CD4-positive, CD25-positive, alpha-beta regulatory T cell (primary cell): Measurements from ENCODE around the gene STIL. TPM values are rescaled to one million over a fixed set of nuclear protein-coding genes. Genes with fewer than 3 reads are reported as not detected.
"Not testable (repeated sequence)": the region's sequence is repeated elsewhere in the genome, so short reads cannot be mapped to it uniquely, and the experiment has no call there.

Source experiments
- ATAC-seq, 2 donors: fragments of 150-1000 bp; cut with Tn5 transposase; one replicate each; pipeline ENCODE4 v1.10.0; 2021; ENCODE audit warnings: low read depth in 2 of 2, moderate number of reproducible peaks in 2 of 2, moderate library complexity in 1 of 2
- DNase-seq, 3 donors: peaks; one replicate each; pipeline versions ENCODE4 v3.0.0 to v3.0.0-alpha.2; 2012 to 2022; ENCODE audit warnings: mixed read lengths in 1 of 3
- H3K27ac ChIP-seq: one replicate; pipeline ENCODE4 v1.7.0; 2013; ENCODE audit warnings: mild to moderate bottlenecking, low read length; ENCODE audit not compliant: insufficient read depth, poor library complexity, severe bottlenecking
- H3K27me3 ChIP-seq: one replicate; pipeline ENCODE4 v1.7.0; 2013; ENCODE audit warnings: low read length; ENCODE audit not compliant: control insufficient read depth, insufficient read depth
- H3K36me3 ChIP-seq: one replicate; pipeline ENCODE4 v1.7.0; 2013; ENCODE audit warnings: mild to moderate bottlenecking, low read length, moderate library complexity; ENCODE audit not compliant: control insufficient read depth, insufficient read depth
- H3K4me1 ChIP-seq: 2 replicates; pipeline ENCODE4 v1.7.0; 2013; ENCODE audit warnings: mild to moderate bottlenecking, low read length; ENCODE audit not compliant: insufficient read depth, control insufficient read depth, poor library complexity, severe bottlenecking
- H3K4me3 ChIP-seq: one replicate; pipeline ENCODE4 v1.7.0; 2013; ENCODE audit warnings: low read depth, mild to moderate bottlenecking, low read length, moderate library complexity
- H3K9me3 ChIP-seq, 2 experiments: 1 replicate in 1 of 2; 2 replicates in 1 of 2; pipeline ENCODE4 v1.7.0; 2013; ENCODE audit warnings: low read length in 2 of 2, mild to moderate bottlenecking in 1 of 2, moderate library complexity in 1 of 2; ENCODE audit not compliant: control insufficient read depth in 2 of 2
- H3K27ac Mint-ChIP-seq, 3 donors: one replicate each; pipeline ENCODE4 v1.8.0; 2020 to 2022; ENCODE audit warnings: mild to moderate bottlenecking in 3 of 3, mixed read lengths in 3 of 3, moderate library complexity in 2 of 3
- H3K27me3 Mint-ChIP-seq: one replicate; pipeline ENCODE4 v1.8.0; 2022; ENCODE audit warnings: mild to moderate bottlenecking, mixed read lengths
- H3K36me3 Mint-ChIP-seq: one replicate; pipeline ENCODE4 v1.8.0; 2020; ENCODE audit warnings: mixed read lengths
- H3K4me1 Mint-ChIP-seq, 4 donors: one replicate each; pipeline ENCODE4 v1.8.0; 2020 to 2022; ENCODE audit warnings: mixed read lengths in 4 of 4, mild to moderate bottlenecking in 1 of 4
- H3K4me3 Mint-ChIP-seq, 4 donors: one replicate each; pipeline ENCODE4 v1.8.0; 2020 to 2022; ENCODE audit warnings: mild to moderate bottlenecking in 4 of 4, mixed read lengths in 4 of 4, moderate library complexity in 3 of 4
- H3K9me3 Mint-ChIP-seq, 7 donors: one replicate each; pipeline ENCODE4 v1.8.0; 2020 to 2022; ENCODE audit warnings: mixed read lengths in 7 of 7, mild to moderate bottlenecking in 3 of 7, moderate library complexity in 2 of 7
- polyA plus RNA-seq, 4 donors: library from polyadenylated mRNA; unstranded; fragments of 300-500 nt; fragmentation: Illumina TruSeq; gene quantifications; one replicate each; pipeline ENCODE4 v1.2.3, GENCODE V29; 2021
- total RNA-seq: library from RNA; stranded (reverse); gene quantifications from one replicate; pipeline ENCODE4 v1.2.3, GENCODE V29; 2022

Gene STIL
- total RNA-seq (5.1 TPM), polyA plus RNA-seq (1 to 10 TPM in 1 of 4 donors, under 1 TPM in 3; 0.64 to 1.8 (median 0.92) TPM)

- peak within 1 kb of the TSS; percentile 97 for H3K4me3 ChIP-seq
- H3K27ac Mint-ChIP-seq = peak within 1 kb of the TSS; percentile 96 to 98 (median 98)
- no peaks in the 10 kb centered on the region for H3K36me3 ChIP-seq
- DNase-seq (peak; percentile 96 to 100 (median 96)), ATAC-seq (peak; percentile 97 to 98)
- H3K36me3 Mint-ChIP-seq = peaks cover 4% of the 10 kb centered on the region
- H3K27me3 Mint-ChIP-seq = no peaks in the 10 kb centered on the region
- H3K9me3 Mint-ChIP-seq = no peaks in the 10 kb centered on the region
- peak within 1 kb of the TSS; percentile 94 to 98 (median 96) for H3K4me3 Mint-ChIP-seq
- no peaks in the 10 kb centered on the region for H3K27me3 ChIP-seq
- peak within 1 kb of the TSS; percentile 88 for H3K27ac ChIP-seq
- peaks cover 5 to 24% (median 14%) of the 10 kb centered on the region in 4 donors for H3K4me1 Mint-ChIP-seq
- no peaks in the 10 kb centered on the region for H3K9me3 ChIP-seq
- H3K4me1 ChIP-seq = peaks cover 10% of the 10 kb centered on the region
Measured at GRCh38 chr1:47313915-47314664, at the start of gene STIL. STIL (minus strand) TSS chr1:47314147; CDS start chr1:47310319, 3,828 bp downstream.

- H3K9me3 ChIP-seq = no peaks in the 10 kb centered on the region
- no peak overlapping the region for H3K4me3 Mint-ChIP-seq
- H3K27me3 ChIP-seq = no peaks in the 10 kb centered on the region
- H3K4me1 Mint-ChIP-seq = peaks cover 8 to 28% (median 12%) of the 10 kb centered on the region in 4 donors
- H3K4me1 ChIP-seq = peaks cover 6% of the 10 kb centered on the region
- ATAC-seq (no peak), DNase-seq (no peak)
- peaks cover 3% of the 10 kb centered on the region for H3K36me3 Mint-ChIP-seq
- no peaks in the 10 kb centered on the region for H3K36me3 ChIP-seq
- no peaks in the 10 kb centered on the region for H3K9me3 Mint-ChIP-seq
- H3K27ac Mint-ChIP-seq = no peak overlapping the region
- H3K4me3 ChIP-seq = no peak overlapping the region
- no peaks in the 10 kb centered on the region for H3K27me3 Mint-ChIP-seq
- H3K27ac ChIP-seq = no peak overlapping the region
Measured at GRCh38 chr1:47362828-47363227, 48.9 kb upstream of the STIL start.

- peaks cover 9 to 31% (median 11%) of the 10 kb centered on the region in 4 donors for H3K4me1 Mint-ChIP-seq
- H3K4me1 ChIP-seq = peaks cover 6% of the 10 kb centered on the region
- H3K9me3 Mint-ChIP-seq = no peaks in the 10 kb centered on the region
- ATAC-seq = no peak
- H3K27me3 Mint-ChIP-seq = no peaks in the 10 kb centered on the region
- no peaks in the 10 kb centered on the region for H3K27me3 ChIP-seq
- no peak for DNase-seq
- no peak overlapping the region for H3K27ac Mint-ChIP-seq
- H3K36me3 Mint-ChIP-seq = peaks cover 3% of the 10 kb centered on the region
- H3K4me3 Mint-ChIP-seq = no peak overlapping the region
- no peaks in the 10 kb centered on the region for H3K9me3 ChIP-seq
- H3K4me3 ChIP-seq = no peak overlapping the region
- no peaks in the 10 kb centered on the region for H3K36me3 ChIP-seq
- no peak overlapping the region for H3K27ac ChIP-seq
Measured at GRCh38 chr1:47361380-47361779, 47.4 kb upstream of the STIL start.

- Histone ChIP-seq H3K9me3 (no peaks in the 10 kb centered on the region), H3K4me1 (no peaks in the 10 kb centered on the region), H3K4me3 (no peak overlapping the region), H3K27ac (no peak overlapping the region), H3K36me3 (peaks cover 2% of the 10 kb centered on the region), H3K27me3 (no peaks in the 10 kb centered on the region)
- Mint-ChIP-seq H3K27me3 (no peaks in the 10 kb centered on the region), H3K9me3 (no peaks in the 10 kb centered on the region), H3K36me3 (peaks cover 17% of the 10 kb centered on the region), H3K27ac (no peak overlapping the region), H3K4me1 (peaks cover 19 to 31% (median 28%) of the 10 kb centered on the region in 4 donors), H3K4me3 (no peak overlapping the region)
- DNase-seq = peak in 1 of 3 donors; percentile 27
- no peak for ATAC-seq
Measured at GRCh38 chr1:47351305-47351704, 37.4 kb upstream of the STIL start.

- Histone ChIP-seq H3K9me3 (no peaks in the 10 kb centered on the region), H3K36me3 (peaks cover 2% of the 10 kb centered on the region), H3K27me3 (no peaks in the 10 kb centered on the region), H3K27ac (no peak overlapping the region), H3K4me1 (no peaks in the 10 kb centered on the region), H3K4me3 (no peak overlapping the region)
- H3K9me3 Mint-ChIP-seq = no peaks in the 10 kb centered on the region
- no peak overlapping the region for H3K4me3 Mint-ChIP-seq
- ATAC-seq = no peak
- no peak for DNase-seq
- no peak overlapping the region for H3K27ac Mint-ChIP-seq
- peaks cover 21% of the 10 kb centered on the region for H3K36me3 Mint-ChIP-seq
- no peaks in the 10 kb centered on the region for H3K27me3 Mint-ChIP-seq
- H3K4me1 Mint-ChIP-seq = peaks cover 21 to 26% (median 23%) of the 10 kb centered on the region in 4 donors
Measured at GRCh38 chr1:47348246-47348645, 34.3 kb upstream of the STIL start.

GRCh38 chr1:47347735-47348134 lies 33.8 kb upstream of the STIL start:
- Histone ChIP-seq H3K4me1 (no peaks in the 10 kb centered on the region), H3K36me3 (peaks cover 2% of the 10 kb centered on the region), H3K9me3 (no peaks in the 10 kb centered on the region), H3K27ac (no peak overlapping the region), H3K27me3 (no peaks in the 10 kb centered on the region), H3K4me3 (no peak overlapping the region)
- no peaks in the 10 kb centered on the region for H3K27me3 Mint-ChIP-seq
- peaks cover 18 to 22% (median 20%) of the 10 kb centered on the region in 4 donors for H3K4me1 Mint-ChIP-seq
- DNase-seq (no peak), ATAC-seq (no peak)
- no peaks in the 10 kb centered on the region for H3K9me3 Mint-ChIP-seq
- H3K36me3 Mint-ChIP-seq = peaks cover 21% of the 10 kb centered on the region
- no peak overlapping the region for H3K4me3 Mint-ChIP-seq
- H3K27ac Mint-ChIP-seq = no peak overlapping the region

GRCh38 chr1:47346979-47347378 lies 33.0 kb upstream of the STIL start:
- H3K4me3 ChIP-seq, ATAC-seq, H3K4me1 ChIP-seq, H3K27ac ChIP-seq, H3K9me3 Mint-ChIP-seq, H3K36me3 ChIP-seq, H3K27me3 ChIP-seq, H3K4me3 Mint-ChIP-seq, H3K9me3 ChIP-seq, H3K27me3 Mint-ChIP-seq, DNase-seq: not testable (repeated sequence)
- H3K36me3 Mint-ChIP-seq = peaks cover 21% of the 10 kb centered on the region
- H3K4me1 Mint-ChIP-seq = peaks cover 18 to 21% (median 19%) of the 10 kb centered on the region in 4 donors
- H3K27ac Mint-ChIP-seq = peak overlapping the region in 1 of 3 donors; percentile 65

- Histone ChIP-seq H3K27me3 (no peaks in the 10 kb centered on the region), H3K9me3 (no peaks in the 10 kb centered on the region), H3K36me3 (no peaks in the 10 kb centered on the region), H3K4me1 (peaks cover 11% of the 10 kb centered on the region), H3K27ac (no peak overlapping the region), H3K4me3 (no peak overlapping the region)
- Mint-ChIP-seq H3K27ac (no peak overlapping the region), H3K27me3 (no peaks in the 10 kb centered on the region), H3K4me1 (peaks cover 16 to 40% (median 31%) of the 10 kb centered on the region in 4 donors), H3K4me3 (no peak overlapping the region), H3K9me3 (no peaks in the 10 kb centered on the region), H3K36me3 (peaks cover 7% of the 10 kb centered on the region)
- no peak for DNase-seq
- ATAC-seq = no peak
Measured at GRCh38 chr1:47340227-47340626, 26.3 kb upstream of the STIL start.
